Kidney (tissue), 14 donors: Measurements from ENCODE around the gene TMEM54. TPM values are rescaled to one million over a fixed set of nuclear protein-coding genes. Genes with fewer than 3 reads are reported as not detected.

ENCODE experiments used
- DNase-seq, 5 donors: peaks; one replicate each; pipeline ENCODE4 v3.0.0-alpha.2; 2013 to 2020
- FAIRE-seq: peaks from 2 replicates; lab custom pipeline; 2012; peaks lifted over from hg19 to GRCh38; lab: Jason Lieb, UNC
- H3K27ac ChIP-seq, 2 donors: one replicate each; pipeline ENCODE4 v1.7.0; 2013; ENCODE audit warnings: low read depth in 2 of 2, low read length in 2 of 2, inconsistent platforms in 1 of 2
- H3K27me3 ChIP-seq: one replicate; pipeline ENCODE4 v1.7.1; 2013; ENCODE audit warnings: low read length, inconsistent platforms; ENCODE audit not compliant: control insufficient read depth, insufficient read depth
- H3K36me3 ChIP-seq, 3 donors: one replicate each; pipeline versions ENCODE4 v1.7.0 to v1.7.1; 2013; ENCODE audit warnings: low read length in 3 of 3, control low read depth in 1 of 3, inconsistent platforms in 1 of 3; ENCODE audit not compliant: insufficient read depth in 3 of 3, control insufficient read depth in 2 of 3
- H3K4me1 ChIP-seq, 3 donors: one replicate each; pipeline versions ENCODE4 v1.7.0 to v1.7.1; 2013; ENCODE audit warnings: low read length in 3 of 3, inconsistent platforms in 1 of 3, low read depth in 1 of 3; ENCODE audit not compliant: control insufficient read depth in 2 of 3, insufficient read depth in 2 of 3
- H3K4me3 ChIP-seq, 3 donors: one replicate each; pipeline versions ENCODE4 v1.7.0 to v1.8.1; 2013; ENCODE audit warnings: low read length in 3 of 3, control low read depth in 1 of 3, inconsistent platforms in 1 of 3
- H3K9ac ChIP-seq, 3 donors: one replicate each; pipeline versions ENCODE4 v1.7.0 to v1.7.1; 2013; ENCODE audit warnings: low read length in 3 of 3, control low read depth in 1 of 3, inconsistent platforms in 1 of 3
- H3K9me3 ChIP-seq, 3 donors: one replicate each; pipeline versions ENCODE4 v1.7.0 to v1.7.1; 2013; ENCODE audit warnings: low read length in 3 of 3, control low read depth in 1 of 3, inconsistent platforms in 1 of 3; ENCODE audit not compliant: control insufficient read depth in 2 of 3, insufficient read depth in 1 of 3
- CTCF ChIP-seq: IDR thresholded peaks from 3 replicates; pipeline ENCODE4 v1.5.1; 2012; ENCODE audit warnings: mild to moderate bottlenecking, moderate library complexity, borderline replicate concordance; ENCODE audit not compliant: insufficient read depth; ENCODE audit errors: extremely low read depth
- intact Hi-C: fragments of 100-400 bp; cut with DNase I; formaldehyde crosslinking; loops from one replicate; pipeline ENCODE4 v1.11.1; 2022
- polyA plus RNA-seq: library from polyadenylated mRNA; stranded (reverse); fragments of 350-450 nt; fragmentation: Illumina TruSeq; extraction: RNeasy Lipid Tissue Mini Kit (QIAGEN cat#74804); gene quantifications from one replicate; pipeline ENCODE4 v1.2.3, GENCODE V29; 2014; ENCODE audit warnings: low read depth, low replicate concordance; ENCODE audit not compliant: insufficient read depth
- total RNA-seq: library from RNA; stranded (reverse); fragmentation: NEBNext Ultra II Directional; extraction: Animal tissue kit (Norgen Biotek cat#: 25700); gene quantifications from one replicate; pipeline ENCODE4 v1.2.1, GENCODE V29; 2021
- donor health status: control.
- donor health status: control.
- donor health status: control.
- donor health status: control.
- donor health status: control.
- donor health status: DM: yes; HTN: yes; CAD: no.
- donor health status: Normal renal cell carcinoma (clear cell type).

The TMEM54 gene
- total and polyA plus RNA-seq, 2 donors from 2014 or later = 45.9 to 55.2 TPM

GRCh38 chr1:32928715-32929114, 27.5 kb upstream of the TMEM54 start:
- no peak for TF ChIP-seq CTCF
- Histone ChIP-seq H3K4me3 (no peak overlapping the region), H3K9ac (no peak overlapping the region), H3K36me3 (no peaks in the 10 kb centered on the region), H3K4me1 (peaks cover 0 to 5% (median 4%) of the 10 kb centered on the region in 3 donors), H3K27ac (no peak overlapping the region), H3K9me3 (no peaks in the 10 kb centered on the region), H3K27me3 (no peaks in the 10 kb centered on the region)
- DNase-seq = no peak
- intact Hi-C loops = loop anchor here (10.0 kb wide), 1 partner anchor 136 kb away; no protein-coding TSS in a partner anchor
- FAIRE-seq = no peak

- Histone ChIP-seq H3K27me3 (no peaks in the 10 kb centered on the region), H3K36me3 (no peaks in the 10 kb centered on the region), H3K9me3 (no peaks in the 10 kb centered on the region), H3K9ac (no peak overlapping the region), H3K4me1 (peaks cover 0 to 3% (median 0%) of the 10 kb centered on the region in 3 donors), H3K4me3 (no peak overlapping the region), H3K27ac (no peak overlapping the region)
- no peak for TF ChIP-seq CTCF
- intact Hi-C loops = loop anchor here (10.0 kb wide), 1 partner anchor 137 kb away; no protein-coding TSS in a partner anchor
- DNase-seq = no peak
- no peak for FAIRE-seq
These were observed 27.1 kb upstream of the TMEM54 start for GRCh38 chr1:32928285-32928684.

- intact Hi-C loops = loop anchor here (10.0 kb wide), 1 partner anchor 137 kb away; no protein-coding TSS in a partner anchor
These were observed 26.3 kb upstream of the TMEM54 start for GRCh38 chr1:32927441-32927840.

More at GRCh38 chr1:32927441-32927840, 26.3 kb upstream of the TMEM54 start:
- Histone ChIP-seq H3K4me3 (no peak overlapping the region), H3K36me3 (no peaks in the 10 kb centered on the region), H3K9me3 (no peaks in the 10 kb centered on the region), H3K4me1 (peaks cover 0 to 3% (median 0%) of the 10 kb centered on the region in 3 donors), H3K9ac (no peak overlapping the region), H3K27me3 (no peaks in the 10 kb centered on the region), H3K27ac (no peak overlapping the region)
- FAIRE-seq (no peak), DNase-seq (no peak)
- TF ChIP-seq CTCF = no peak
